Activated naive CD8-positive, alpha-beta T cell treated with anti-CD3 and anti-CD28 coated beads, Interleukin-2, amount 10 ng/mL, durations not matched to agents 7 days and 5 days (primary cell): ENCODE results near the gene KBTBD13. TPM values are rescaled to one million over a fixed set of nuclear protein-coding genes. Genes with fewer than 3 reads are reported as not detected.
A peak's percentile ranks its signal among the peaks of the same experiment; 100 is the strongest.

Source experiments
- ATAC-seq: fragments of 150-1000 bp; cut with Tn5 transposase; one replicate; pipeline ENCODE4 v1.10.0; 2021; ENCODE audit warnings: low read depth, moderate library complexity
- POLR2A ChIA-PET: fragments of 350-600 bp; sonication (Branson Sonifier 250); formaldehyde crosslinking; loops from one replicate; lab custom pipeline; 2021; ENCODE audit warnings: antibody characterized with exemption; lab: Charles Lee
- DNase-seq: peaks from one replicate; pipeline ENCODE4 v3.0.0; 2021
- H3K27ac Mint-ChIP-seq: one replicate; pipeline ENCODE4 v1.8.0; 2022; ENCODE audit warnings: mild to moderate bottlenecking, mixed read lengths
- H3K27me3 Mint-ChIP-seq: one replicate; pipeline ENCODE4 v1.8.0; 2022; ENCODE audit warnings: mild to moderate bottlenecking, moderate library complexity, mixed read lengths
- H3K36me3 Mint-ChIP-seq: one replicate; pipeline ENCODE4 v1.8.0; 2021; ENCODE audit warnings: mild to moderate bottlenecking, mixed read lengths
- H3K4me1 Mint-ChIP-seq: one replicate; pipeline ENCODE4 v1.8.0; 2021; ENCODE audit warnings: mixed read lengths
- H3K4me3 Mint-ChIP-seq: one replicate; pipeline ENCODE4 v1.8.0; 2022; ENCODE audit warnings: mild to moderate bottlenecking, moderate library complexity, mixed read lengths
- H3K9me3 Mint-ChIP-seq: one replicate; pipeline ENCODE4 v1.8.0; 2021; ENCODE audit warnings: mixed read lengths
- total RNA-seq, 2 experiments: library from RNA; stranded (reverse); gene quantifications; one replicate each; pipeline ENCODE4 v1.2.3, GENCODE V29; 2021

Gene KBTBD13
- total RNA-seq, 2 experiments from 2014 or later = not detected

DNA sequence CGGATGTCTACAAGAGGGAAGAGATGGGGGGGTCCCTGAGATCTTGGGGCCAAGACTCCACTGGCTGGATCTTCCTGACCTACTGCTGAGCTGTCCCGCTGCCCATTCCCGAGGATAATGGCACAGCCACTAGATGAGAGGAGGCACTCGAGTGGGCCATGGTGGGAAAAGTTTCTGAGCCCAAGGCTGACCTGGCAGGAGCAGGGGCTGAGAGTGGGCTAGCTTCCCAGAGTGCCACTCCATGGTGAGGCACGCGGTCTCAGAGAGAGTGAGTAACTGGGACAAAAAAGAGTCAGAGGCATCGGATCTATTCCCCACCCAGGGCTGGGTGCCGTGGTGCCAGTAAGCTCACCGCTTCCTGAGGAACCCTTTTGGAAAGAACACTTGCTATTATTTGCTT is 20.4 kb upstream of the KBTBD13 start:
- H3K27ac Mint-ChIP-seq = no peak overlapping the region
- no peaks in the 10 kb centered on the region for H3K9me3 Mint-ChIP-seq
- POLR2A ChIA-PET = interaction anchor here (2.3 kb wide), 1 partner anchor 249 kb away, joined by 9 read pairs; the partner anchor contains the start of gene RNU5B-1
- H3K36me3 Mint-ChIP-seq = no peaks in the 10 kb centered on the region
- H3K27me3 Mint-ChIP-seq = peaks cover 8% of the 10 kb centered on the region
- ATAC-seq (no peak), DNase-seq (no peak)
- peaks cover 14% of the 10 kb centered on the region for H3K4me1 Mint-ChIP-seq
- H3K4me3 Mint-ChIP-seq = no peak overlapping the region

DNA sequence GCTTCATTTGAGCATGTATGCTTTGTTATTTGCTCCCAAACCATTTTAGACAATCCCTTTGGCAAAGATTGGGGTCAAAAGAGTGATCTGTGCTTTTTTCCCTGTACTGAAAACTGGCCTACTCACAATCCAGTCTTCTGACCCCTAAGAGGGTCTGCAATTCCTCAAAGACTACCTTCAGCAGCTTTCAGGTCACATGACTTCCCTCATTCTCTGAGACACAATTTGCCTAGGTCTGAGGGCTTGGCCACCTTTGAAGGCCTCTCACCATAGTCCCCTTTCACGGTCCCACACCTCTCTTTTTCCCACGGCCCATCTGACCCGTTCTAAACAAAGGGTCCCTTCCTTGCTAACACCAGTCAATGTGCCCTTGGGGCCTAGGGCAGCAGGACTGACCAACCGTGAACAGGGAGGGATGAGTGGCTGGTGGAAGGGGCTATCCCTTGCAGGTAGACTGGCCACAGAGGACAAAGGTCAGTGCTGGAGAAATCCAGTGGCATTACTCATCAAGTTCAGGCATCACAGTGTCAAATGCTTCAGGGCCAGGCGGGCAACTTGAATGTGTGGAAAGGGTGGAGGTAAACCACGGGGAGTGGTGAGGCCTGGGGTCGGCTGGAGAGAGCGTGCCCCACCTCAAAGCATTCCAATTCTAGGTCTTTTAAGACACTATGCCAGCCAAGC is 19.5 kb upstream of the KBTBD13 start:
- no peak for ATAC-seq
- Mint-ChIP-seq H3K4me1 (peaks cover 11% of the 10 kb centered on the region), H3K27ac (no peak overlapping the region), H3K9me3 (no peaks in the 10 kb centered on the region), H3K36me3 (no peaks in the 10 kb centered on the region), H3K4me3 (no peak overlapping the region), H3K27me3 (peaks cover 7% of the 10 kb centered on the region)
- POLR2A ChIA-PET = no interaction called here
- DNase-seq = no peak

DNA sequence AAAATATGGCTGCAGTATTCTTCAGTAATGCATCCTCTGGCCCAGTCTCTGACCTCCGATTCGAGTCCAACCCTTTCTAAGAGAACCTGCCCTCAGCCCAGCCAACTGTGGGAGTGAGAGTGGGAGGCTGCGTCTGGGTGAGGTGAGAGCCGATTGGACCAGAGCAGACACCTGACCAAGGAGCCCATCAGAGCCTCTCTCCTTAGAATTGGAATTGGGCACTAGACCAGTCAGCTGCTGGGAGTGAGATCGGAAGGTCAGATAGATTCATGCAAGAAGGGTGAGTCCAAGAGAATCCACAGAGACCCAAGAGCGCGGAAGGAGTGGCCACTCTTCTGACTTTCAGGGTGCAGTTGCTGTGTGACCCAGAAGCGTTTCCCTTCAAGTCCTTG is 19.0 kb upstream of the KBTBD13 start:
- peaks cover 8% of the 10 kb centered on the region for H3K27me3 Mint-ChIP-seq
- H3K4me3 Mint-ChIP-seq = no peak overlapping the region
- POLR2A ChIA-PET = no interaction called here
- no peaks in the 10 kb centered on the region for H3K36me3 Mint-ChIP-seq
- H3K4me1 Mint-ChIP-seq = peaks cover 9% of the 10 kb centered on the region
- DNase-seq = no peak
- H3K27ac Mint-ChIP-seq = no peak overlapping the region
- ATAC-seq = no peak
- H3K9me3 Mint-ChIP-seq = no peaks in the 10 kb centered on the region

DNA sequence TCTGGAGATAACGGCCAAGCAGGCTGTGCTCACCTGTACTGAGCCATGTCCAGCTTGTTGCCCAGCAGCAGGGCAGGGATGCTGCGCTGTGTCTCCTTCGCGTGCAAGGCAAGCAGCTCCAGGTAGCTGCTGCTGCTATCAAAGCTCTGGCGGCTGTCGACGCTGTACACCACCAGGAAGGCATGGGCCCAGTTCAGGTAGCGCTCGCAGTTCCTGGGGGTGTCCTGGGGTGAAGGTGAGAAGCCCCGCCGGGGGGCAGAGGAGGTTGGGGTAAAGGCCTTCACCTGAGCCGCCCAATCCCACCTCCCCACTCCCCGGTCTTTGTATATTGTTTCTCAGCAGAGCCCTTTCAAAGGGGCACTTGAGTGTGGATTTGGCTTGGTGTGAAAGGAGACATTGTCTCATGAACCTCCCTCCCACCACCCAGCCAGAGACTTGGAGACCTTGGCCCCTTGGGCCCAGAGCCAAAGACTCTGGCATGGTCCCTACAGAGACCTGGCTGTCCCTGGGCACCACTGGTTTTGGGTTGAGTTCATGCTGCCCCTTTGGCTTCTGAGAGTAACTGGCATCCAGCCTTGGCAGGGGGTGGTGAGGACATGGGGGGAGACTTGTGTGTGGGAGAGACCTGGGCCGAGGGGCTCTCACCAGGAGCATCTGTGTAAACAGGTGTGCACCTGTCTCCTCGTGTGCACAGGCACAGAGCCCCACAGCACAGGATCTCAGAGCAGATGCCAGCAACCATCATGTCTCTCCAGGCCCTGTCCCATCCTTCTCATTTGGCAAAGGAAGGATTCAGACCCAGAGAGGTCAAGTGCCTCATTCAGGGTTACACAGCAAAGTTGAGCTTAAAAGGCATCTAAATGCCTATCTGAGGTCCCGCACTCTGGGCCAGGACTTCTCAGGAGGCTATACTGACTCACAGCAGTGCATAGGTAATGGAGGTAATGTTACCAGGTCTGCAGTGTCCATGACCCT is 17.9 kb upstream of the KBTBD13 start:
- no peak for ATAC-seq

DNA sequence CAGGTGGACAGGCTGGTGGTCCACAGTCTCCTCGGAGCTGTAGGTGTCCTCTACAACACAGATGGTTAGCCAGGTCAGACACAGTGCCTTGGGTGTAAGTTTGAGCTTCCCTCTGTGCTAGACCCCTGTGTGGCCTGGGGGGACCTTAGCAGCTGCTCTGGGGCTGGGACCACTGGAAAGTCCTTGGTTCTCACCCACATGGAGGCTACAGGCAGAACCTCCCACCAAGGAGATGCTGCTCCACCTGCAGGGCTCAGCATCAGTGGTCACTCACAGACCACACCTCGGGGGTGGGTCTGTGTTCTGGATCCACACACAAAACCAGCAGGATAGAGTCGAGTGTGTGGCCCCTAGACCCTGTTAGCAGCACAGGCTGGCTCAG is 17.2 kb upstream of the KBTBD13 start:
- Mint-ChIP-seq H3K4me3 (no peak overlapping the region), H3K4me1 (peaks cover 7% of the 10 kb centered on the region), H3K36me3 (no peaks in the 10 kb centered on the region), H3K9me3 (no peaks in the 10 kb centered on the region), H3K27me3 (peaks cover 6% of the 10 kb centered on the region), H3K27ac (no peak overlapping the region)
- DNase-seq (no peak), ATAC-seq (no peak)
- POLR2A ChIA-PET = interaction anchor here (1.1 kb wide), 1 partner anchor 9 kb away, joined by 3 read pairs; no protein-coding TSS in a partner anchor

More for the DNA sequence above, 17.9 kb upstream of the KBTBD13 start:
- H3K9me3 Mint-ChIP-seq = no peaks in the 10 kb centered on the region
- H3K27ac Mint-ChIP-seq = no peak overlapping the region
- peaks cover 6% of the 10 kb centered on the region for H3K27me3 Mint-ChIP-seq
- H3K4me1 Mint-ChIP-seq = peaks cover 7% of the 10 kb centered on the region
- no peak overlapping the region for H3K4me3 Mint-ChIP-seq
- POLR2A ChIA-PET = no interaction called here
- no peak for DNase-seq
- no peaks in the 10 kb centered on the region for H3K36me3 Mint-ChIP-seq

DNA sequence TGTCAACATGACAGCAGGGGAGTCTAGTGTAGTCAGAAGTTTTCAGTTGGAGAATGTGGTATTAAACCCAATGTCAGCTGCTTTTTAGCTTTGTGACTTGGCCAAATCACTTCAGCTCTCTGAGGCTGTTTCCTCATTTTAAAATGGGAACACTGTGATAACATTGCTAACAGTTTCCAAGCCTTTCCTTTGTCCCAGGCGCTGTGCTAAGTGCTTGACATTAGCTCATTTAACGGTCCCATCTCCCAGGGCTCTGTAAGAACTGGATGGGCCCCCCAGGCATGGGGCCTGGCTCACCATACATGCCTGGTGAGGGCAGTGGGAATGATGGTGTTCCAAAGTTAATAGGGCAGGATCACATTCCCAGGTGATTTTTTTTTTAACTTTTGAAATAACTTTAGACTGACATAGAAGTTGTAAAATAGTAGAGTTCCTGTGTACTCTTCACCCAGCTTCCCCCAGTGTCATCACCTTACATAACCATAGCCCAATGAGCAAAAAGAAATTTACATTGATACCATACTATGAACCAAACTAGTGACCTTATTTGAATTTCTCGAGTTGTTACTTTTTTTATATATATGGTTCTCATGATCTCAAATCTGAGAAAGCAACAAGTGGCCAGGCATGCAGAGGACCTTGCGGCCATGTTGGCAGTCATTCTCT is 16.5 kb upstream of the KBTBD13 start:
- Mint-ChIP-seq H3K4me1 (peaks cover 7% of the 10 kb centered on the region), H3K27me3 (peaks cover 11% of the 10 kb centered on the region), H3K4me3 (no peak overlapping the region), H3K27ac (no peak overlapping the region), H3K36me3 (no peaks in the 10 kb centered on the region), H3K9me3 (no peaks in the 10 kb centered on the region)
- no peak for DNase-seq
- POLR2A ChIA-PET = interaction anchor here (1.1 kb wide), 1 partner anchor 10 kb away, joined by 3 read pairs; no protein-coding TSS in a partner anchor
- no peak for ATAC-seq

DNA sequence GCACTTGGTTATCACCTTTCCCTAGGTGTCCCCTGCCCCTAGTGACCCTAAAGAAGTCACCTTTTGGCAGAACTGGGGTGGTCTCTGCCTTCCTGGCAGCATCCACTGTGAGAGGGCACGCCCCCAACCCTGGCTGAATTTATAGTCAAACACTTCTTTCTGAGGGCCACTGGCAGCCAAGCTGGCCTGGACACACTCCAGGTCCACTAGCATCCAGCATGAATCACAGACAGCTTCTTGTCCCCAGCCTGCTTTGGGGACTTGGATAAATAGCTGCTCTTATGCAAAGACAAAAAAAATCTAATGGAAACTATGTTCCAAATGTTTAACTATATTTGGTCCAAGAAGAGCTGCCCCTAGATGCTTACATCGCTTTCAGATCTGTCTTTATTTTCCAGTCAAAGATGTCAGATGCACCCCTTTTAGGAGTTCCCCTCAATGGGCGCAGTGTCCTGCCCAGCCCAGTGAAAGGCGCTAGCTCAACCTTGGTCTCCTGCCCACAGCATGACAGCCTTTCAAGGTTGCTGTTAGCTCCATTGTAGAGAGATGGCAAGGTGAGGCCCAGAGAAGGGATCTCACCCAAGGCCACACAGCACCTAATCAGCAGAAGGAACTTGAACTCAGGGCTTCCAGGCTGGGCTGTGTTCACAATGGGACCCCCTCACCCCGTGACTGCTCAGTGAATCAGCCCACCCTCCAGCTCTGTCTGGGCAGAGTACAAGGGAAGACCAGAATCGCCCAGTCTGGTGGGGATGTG is 15.7 kb upstream of the KBTBD13 start:
- H3K4me3 Mint-ChIP-seq = no peak overlapping the region
- POLR2A ChIA-PET = no interaction called here
- no peak overlapping the region for H3K27ac Mint-ChIP-seq
- no peaks in the 10 kb centered on the region for H3K36me3 Mint-ChIP-seq
- ATAC-seq (no peak), DNase-seq (no peak)
- peaks cover 19% of the 10 kb centered on the region for H3K27me3 Mint-ChIP-seq
- peaks cover 3% of the 10 kb centered on the region for H3K4me1 Mint-ChIP-seq
- no peaks in the 10 kb centered on the region for H3K9me3 Mint-ChIP-seq

DNA sequence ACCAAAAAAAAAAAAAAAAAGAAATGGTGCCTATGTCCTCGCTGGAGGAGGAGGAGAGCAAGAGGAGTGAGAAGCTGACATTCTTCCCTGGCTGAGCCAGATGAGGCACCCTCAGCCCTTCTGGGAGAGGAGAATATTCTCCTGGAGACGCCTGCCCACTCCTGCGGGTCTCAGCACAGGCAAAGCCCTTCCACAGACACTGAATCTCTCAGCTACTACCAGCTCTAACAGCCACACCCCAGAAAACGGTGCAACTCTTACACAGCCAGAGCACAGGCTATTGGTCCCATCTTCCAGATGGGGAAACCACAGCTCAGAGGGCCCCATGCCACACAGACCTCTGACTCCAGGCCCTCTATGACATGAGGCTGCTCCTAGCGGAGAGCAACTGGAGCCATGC is 14.5 kb upstream of the KBTBD13 start:
- POLR2A ChIA-PET = no interaction called here
- Mint-ChIP-seq H3K4me1 (no peaks in the 10 kb centered on the region), H3K4me3 (no peak overlapping the region), H3K27ac (no peak overlapping the region), H3K36me3 (no peaks in the 10 kb centered on the region), H3K27me3 (peaks cover 30% of the 10 kb centered on the region), H3K9me3 (no peaks in the 10 kb centered on the region)
- no peak for DNase-seq
- no peak for ATAC-seq

DNA sequence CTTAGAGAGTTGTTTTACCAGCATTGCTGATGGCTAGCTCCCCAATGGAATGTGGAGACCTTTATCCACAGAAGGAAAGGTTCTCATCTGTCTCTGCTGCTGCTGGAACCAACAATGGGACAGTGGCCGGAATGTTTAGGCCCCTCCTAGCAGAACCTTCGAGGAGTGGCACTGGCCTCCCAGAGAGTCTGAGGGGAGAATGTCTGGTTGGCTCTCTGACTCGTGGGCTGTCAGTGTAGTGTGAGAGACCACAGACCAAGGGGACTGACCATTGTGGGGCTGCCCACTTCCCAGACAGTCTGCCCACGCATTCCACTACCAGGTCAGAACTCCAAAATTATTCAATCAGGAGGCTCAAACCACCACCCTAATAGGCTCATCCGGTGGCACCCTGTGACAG is 13.8 kb upstream of the KBTBD13 start:
- ATAC-seq = no peak
- Mint-ChIP-seq H3K4me3 (no peak overlapping the region), H3K27me3 (peaks cover 31% of the 10 kb centered on the region), H3K4me1 (peaks cover 2% of the 10 kb centered on the region), H3K36me3 (no peaks in the 10 kb centered on the region), H3K27ac (no peak overlapping the region), H3K9me3 (no peaks in the 10 kb centered on the region)
- POLR2A ChIA-PET = no interaction called here
- DNase-seq = no peak

DNA sequence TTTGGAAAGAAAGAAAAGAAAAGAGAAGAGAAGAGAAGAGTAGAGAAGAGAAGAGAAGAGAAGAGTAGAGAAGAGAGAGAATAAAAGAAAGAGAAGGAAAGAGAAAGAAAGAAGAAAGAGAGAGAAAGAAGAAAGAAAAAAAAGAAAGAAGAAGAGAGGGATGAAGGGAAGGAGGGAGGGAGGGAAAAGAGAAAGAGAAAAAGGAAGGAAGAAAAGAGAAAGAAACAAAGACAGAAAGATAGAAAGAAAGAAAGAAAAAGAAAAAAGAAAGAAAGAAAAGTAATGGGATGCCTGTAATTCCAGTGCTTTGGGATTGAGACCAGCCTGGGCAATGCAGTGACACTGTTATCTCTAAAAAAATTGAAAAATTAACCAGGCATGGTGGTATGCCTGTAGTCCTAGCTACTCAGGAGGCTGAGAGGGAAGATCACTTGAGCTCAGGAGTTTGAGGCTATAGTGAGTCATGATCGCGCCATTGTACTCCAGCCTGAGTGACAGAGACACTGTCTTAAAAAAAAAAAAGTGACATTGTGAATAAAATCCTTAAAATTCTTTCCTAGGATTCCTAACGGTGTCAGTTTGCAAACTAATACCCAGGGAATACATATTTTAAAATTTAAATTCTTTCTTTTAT is 10.4 kb upstream of the KBTBD13 start:
- H3K27me3 Mint-ChIP-seq = peaks cover 57% of the 10 kb centered on the region
- H3K9me3 Mint-ChIP-seq = no peaks in the 10 kb centered on the region
- no peak overlapping the region for H3K4me3 Mint-ChIP-seq
- POLR2A ChIA-PET = no interaction called here
- no peaks in the 10 kb centered on the region for H3K36me3 Mint-ChIP-seq
- DNase-seq = no peak
- H3K27ac Mint-ChIP-seq = no peak overlapping the region
- peaks cover 5% of the 10 kb centered on the region for H3K4me1 Mint-ChIP-seq
- ATAC-seq = no peak

DNA sequence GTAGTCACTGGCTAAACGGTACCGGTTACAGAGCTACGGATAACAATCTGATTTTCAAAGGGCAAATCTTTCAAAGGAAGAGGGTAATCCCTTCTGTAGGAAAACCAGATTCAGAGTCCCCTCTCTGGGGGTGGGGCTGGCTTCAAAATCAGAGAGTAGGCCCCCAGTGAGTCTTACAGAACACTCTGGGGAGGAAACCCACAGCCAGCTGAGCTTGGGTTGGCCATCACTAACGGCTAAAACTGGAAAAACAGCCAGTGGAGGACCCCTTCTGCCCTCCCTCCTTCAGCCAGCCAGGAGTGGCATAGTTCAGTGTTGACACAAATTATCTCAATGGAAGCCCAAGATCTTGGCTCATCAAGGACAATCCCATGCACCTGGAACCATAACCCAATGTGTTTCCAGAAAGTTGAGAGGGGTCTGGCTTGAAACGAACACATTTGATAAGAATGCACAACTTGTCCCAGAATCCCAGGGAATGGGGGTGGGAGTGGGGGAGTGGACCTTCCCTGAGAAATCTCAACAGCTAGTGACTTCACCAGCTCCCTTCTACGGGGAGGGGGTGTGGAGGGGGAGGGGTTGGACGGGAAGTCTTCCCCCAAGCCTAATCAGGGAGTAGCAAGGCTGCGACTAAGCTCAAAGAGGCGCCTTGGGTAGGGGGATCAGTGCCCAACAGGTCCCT is 9.8 kb upstream of the KBTBD13 start:
- peak overlapping the region; percentile 6 for H3K4me3 Mint-ChIP-seq
- H3K27ac Mint-ChIP-seq = no peak overlapping the region
- DNase-seq (no peak), ATAC-seq (no peak)
- H3K36me3 Mint-ChIP-seq = no peaks in the 10 kb centered on the region
- POLR2A ChIA-PET = no interaction called here
- peaks cover 57% of the 10 kb centered on the region for H3K27me3 Mint-ChIP-seq
- no peaks in the 10 kb centered on the region for H3K9me3 Mint-ChIP-seq
- peaks cover 5% of the 10 kb centered on the region for H3K4me1 Mint-ChIP-seq

DNA sequence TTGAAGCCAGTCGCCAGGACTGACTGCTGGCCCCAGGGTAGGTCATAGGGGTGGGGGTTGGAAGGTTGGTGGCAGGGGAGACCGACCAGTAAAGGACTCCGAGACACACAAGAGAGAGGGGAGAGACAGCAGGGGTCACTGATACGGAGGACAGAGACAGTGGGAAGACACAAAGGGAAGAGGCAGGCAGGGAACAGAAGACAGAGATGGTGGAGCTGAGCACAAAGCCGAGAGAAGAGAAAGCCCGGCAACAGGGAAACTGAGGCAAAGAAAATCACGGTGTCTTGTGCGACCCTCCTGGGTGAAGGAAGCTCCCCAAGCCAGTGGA is 9.3 kb upstream of the KBTBD13 start:
- Mint-ChIP-seq H3K4me3 (peak overlapping the region; percentile 6), H3K4me1 (peaks cover 5% of the 10 kb centered on the region), H3K27me3 (peaks cover 54% of the 10 kb centered on the region), H3K9me3 (no peaks in the 10 kb centered on the region), H3K27ac (no peak overlapping the region), H3K36me3 (no peaks in the 10 kb centered on the region)
- no peak for DNase-seq
- POLR2A ChIA-PET = no interaction called here
- no peak for ATAC-seq
